ENCODE measurements around the gene SLFN13. TPM values are rescaled to one million over a fixed set of nuclear protein-coding genes. Genes with fewer than 3 reads are reported as not detected.
"Not testable (repeated sequence)": the region's sequence is repeated elsewhere in the genome, so short reads cannot be mapped to it uniquely, and the experiment has no call there.

SLFN13 gene
- polyA plus RNA-seq, 1 experiment = 1.3 TPM

DNA sequence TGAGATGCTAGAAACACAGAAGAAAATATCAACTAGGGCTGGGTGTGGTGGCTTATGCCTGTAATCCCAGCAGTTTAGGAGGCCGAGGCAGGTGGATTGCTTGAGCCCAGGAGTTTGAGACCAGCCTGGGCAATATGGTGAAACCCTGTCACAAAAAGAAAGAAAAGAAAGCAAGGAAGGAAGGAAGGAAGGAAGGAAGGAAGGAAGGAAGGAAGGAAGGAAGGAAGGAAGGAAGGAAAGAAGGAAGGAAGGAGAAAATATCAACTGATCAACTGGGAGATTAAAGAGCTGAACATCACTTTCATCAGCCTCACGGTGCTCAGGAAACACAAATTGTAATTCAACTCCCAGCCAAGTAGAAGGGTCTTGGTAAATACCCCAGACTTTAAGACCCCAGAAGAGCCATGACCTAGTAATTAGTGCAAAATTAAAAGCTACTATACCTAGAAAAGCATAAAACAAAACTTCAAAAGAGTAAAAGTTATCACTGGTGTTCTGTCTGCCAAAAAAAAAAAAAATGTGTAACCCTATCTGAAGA, 27.8 kb upstream of the SLFN13 start:
- CTCF ChIA-PET = no interaction called here
- TF ChIP-seq, protein P1, sequence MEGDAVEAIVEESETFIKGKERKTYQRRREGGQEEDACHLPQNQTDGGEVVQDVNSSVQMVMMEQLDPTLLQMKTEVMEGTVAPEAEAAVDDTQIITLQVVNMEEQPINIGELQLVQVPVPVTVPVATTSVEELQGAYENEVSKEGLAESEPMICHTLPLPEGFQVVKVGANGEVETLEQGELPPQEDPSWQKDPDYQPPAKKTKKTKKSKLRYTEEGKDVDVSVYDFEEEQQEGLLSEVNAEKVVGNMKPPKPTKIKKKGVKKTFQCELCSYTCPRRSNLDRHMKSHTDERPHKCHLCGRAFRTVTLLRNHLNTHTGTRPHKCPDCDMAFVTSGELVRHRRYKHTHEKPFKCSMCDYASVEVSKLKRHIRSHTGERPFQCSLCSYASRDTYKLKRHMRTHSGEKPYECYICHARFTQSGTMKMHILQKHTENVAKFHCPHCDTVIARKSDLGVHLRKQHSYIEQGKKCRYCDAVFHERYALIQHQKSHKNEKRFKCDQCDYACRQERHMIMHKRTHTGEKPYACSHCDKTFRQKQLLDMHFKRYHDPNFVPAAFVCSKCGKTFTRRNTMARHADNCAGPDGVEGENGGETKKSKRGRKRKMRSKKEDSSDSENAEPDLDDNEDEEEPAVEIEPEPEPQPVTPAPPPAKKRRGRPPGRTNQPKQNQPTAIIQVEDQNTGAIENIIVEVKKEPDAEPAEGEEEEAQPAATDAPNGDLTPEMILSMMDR (IDR thresholded peaks at IDR 0.05; ENCODE audit: insufficient read depth, low read depth, low read length) = no peak
- Histone ChIP-seq H3K36me3 (ENCODE audit: control insufficient read depth, insufficient read depth, low read length) (no peaks in the 10 kb centered on the region), H3K4me3 (ENCODE audit: low read depth, low read length) (no peak overlapping the region), H3K27me3 (ENCODE audit: control insufficient read depth, insufficient read depth, low read length) (peaks cover 2% of the 10 kb centered on the region)
- POLR2A ChIA-PET = interaction anchor here (0.6 kb wide), 1 partner anchor 399 kb away, joined by 13 read pairs; no protein-coding TSS in a partner anchor
- DNase-seq (ENCODE audit: low read depth) = no peak

DNA sequence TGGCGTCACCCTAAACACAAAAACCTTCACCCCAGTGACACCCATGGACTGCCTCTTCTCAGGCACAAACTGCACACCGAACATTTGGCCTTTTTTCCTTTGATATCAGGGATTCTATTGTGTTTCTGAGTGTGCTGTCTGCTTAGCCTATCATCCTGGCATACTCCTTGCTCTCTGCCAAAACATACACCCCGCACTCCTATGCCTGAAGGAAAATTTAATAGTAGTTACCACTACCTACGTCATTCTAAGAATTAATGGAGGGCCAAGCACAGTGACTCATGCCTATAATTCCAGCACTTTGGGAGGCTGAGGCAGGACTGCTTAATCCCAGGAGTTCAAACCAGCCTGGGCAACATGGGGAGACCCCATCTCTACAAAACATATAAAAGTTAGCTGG, 19.9 kb upstream of the SLFN13 start:
- CTCF ChIA-PET = no interaction called here
- Histone ChIP-seq H3K27me3 (ENCODE audit: control insufficient read depth, insufficient read depth, low read length) (no peaks in the 10 kb centered on the region), H3K36me3 (ENCODE audit: control insufficient read depth, insufficient read depth, low read length) (no peaks in the 10 kb centered on the region), H3K4me3 (ENCODE audit: low read depth, low read length) (no peak overlapping the region)
- TF ChIP-seq, protein P1 (IDR thresholded peaks at IDR 0.05; ENCODE audit: insufficient read depth, low read depth, low read length) = no peak
- POLR2A ChIA-PET = no interaction called here
- no peak for DNase-seq (ENCODE audit: low read depth)

DNA sequence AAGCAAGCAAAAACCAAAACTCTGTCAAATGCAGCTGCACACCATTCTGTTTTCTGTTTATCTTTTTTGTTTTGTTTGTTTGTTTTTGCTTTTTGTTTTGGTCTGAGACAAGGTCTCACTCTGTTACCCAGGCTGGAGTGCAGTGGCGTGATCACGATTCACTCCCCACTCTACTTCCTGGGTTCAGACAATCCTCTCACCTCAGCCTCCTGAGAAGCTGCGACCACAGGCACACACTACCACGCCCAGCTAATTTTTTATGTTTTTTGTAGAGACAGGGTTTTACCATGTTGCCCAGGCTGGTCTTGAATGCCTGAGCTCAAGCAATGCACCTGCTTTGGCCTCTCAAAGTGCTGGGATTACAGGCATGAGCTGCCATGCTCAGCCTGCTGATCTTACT, 19.3 kb upstream of the SLFN13 start:
- ChIA-PET POLR2A (no interaction called here), CTCF (no interaction called here)
- no peak for DNase-seq (ENCODE audit: low read depth)
- Histone ChIP-seq H3K4me3 (ENCODE audit: low read depth, low read length) (no peak overlapping the region), H3K36me3 (ENCODE audit: control insufficient read depth, insufficient read depth, low read length) (no peaks in the 10 kb centered on the region), H3K27me3 (ENCODE audit: control insufficient read depth, insufficient read depth, low read length) (no peaks in the 10 kb centered on the region)
- TF ChIP-seq, protein P1 (IDR thresholded peaks at IDR 0.05; ENCODE audit: insufficient read depth, low read depth, low read length) = no peak

DNA sequence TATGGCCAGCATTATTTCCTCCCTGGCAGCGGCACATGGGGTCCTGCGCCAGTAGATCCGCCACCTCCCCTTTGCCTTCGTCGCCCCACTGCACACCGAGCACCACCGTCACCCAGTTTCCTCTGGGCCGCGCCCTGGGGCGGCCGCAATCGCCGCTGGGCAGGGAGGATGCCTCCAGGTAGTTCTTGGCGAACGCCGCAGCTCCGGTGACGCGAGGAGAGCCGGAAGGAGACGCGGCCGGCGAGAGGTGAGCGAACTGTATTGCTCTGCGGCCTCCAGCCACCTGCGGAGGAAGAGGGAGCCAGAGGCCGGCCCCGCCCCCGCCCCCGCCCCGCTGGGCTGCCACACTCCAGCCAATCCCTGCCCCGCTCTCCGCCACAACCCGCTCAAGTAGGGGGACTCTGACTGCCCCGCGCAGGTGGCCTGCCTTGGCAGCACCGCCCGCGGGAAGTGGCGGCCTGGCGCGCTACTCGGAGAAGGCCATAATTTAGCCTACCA, 11.8 kb upstream of the SLFN13 start:
- Histone ChIP-seq H3K4me3 (ENCODE audit: low read depth, low read length) (no peak overlapping the region), H3K36me3 (ENCODE audit: control insufficient read depth, insufficient read depth, low read length) (no peaks in the 10 kb centered on the region), H3K27me3 (ENCODE audit: control insufficient read depth, insufficient read depth, low read length) (peaks cover 7% of the 10 kb centered on the region)
- DNase-seq (ENCODE audit: low read depth) = no peak
- TF ChIP-seq, protein P1 (IDR thresholded peaks at IDR 0.05; ENCODE audit: insufficient read depth, low read depth, low read length) = no peak
- CTCF ChIA-PET = no interaction called here
- POLR2A ChIA-PET = no interaction called here

DNA sequence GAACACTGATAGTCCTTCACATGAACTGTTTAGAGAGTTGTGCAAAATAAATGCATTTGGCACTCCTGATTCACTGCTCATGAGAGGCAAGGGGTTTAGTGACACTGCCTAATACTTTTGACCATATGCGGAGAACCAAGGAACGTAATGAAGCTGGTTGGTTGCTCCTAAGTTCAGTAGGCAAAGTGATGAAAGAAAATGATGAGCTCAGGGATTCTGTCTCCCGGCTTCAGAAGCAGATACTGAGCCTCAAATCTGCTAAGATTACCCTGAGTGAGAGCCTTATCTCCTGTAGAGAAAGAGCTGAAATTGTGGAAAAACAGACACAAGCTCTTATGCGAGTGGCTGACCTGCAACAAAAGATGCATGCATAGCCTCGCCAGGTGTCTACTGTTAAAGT, 5.5 kb upstream of the SLFN13 start:
- CTCF ChIA-PET; DNase-seq (ENCODE audit: low read depth); H3K4me3 ChIP-seq (ENCODE audit: low read depth, low read length); POLR2A ChIA-PET; H3K36me3 ChIP-seq (ENCODE audit: control insufficient read depth, insufficient read depth, low read length): not testable (repeated sequence)
- H3K27me3 ChIP-seq (ENCODE audit: control insufficient read depth, insufficient read depth, low read length) = peaks cover 13% of the 10 kb centered on the region

DNA sequence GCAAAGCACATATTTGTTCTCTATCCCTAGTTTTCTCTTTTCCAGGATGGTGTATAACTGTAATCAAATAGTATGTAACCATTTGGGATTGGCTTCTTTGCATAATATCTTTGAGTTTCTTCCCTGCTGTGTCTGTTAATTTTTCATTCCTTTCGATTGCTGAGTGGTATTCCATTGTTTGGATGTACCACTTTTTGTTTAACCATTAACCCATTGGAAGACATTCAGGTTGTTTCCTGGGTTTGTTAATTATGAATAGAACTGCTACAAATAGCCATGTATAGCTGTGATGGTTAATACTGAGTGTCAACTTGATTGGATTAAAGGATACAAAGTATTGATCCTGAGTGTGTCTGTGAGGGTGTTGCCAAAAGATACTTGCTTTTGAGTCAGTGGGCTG, 4.6 kb upstream of the SLFN13 start:
- no peak for DNase-seq (ENCODE audit: low read depth)
- Histone ChIP-seq H3K27me3 (ENCODE audit: control insufficient read depth, insufficient read depth, low read length) (peaks cover 21% of the 10 kb centered on the region), H3K36me3 (ENCODE audit: control insufficient read depth, insufficient read depth, low read length) (no peaks in the 10 kb centered on the region), H3K4me3 (ENCODE audit: low read depth, low read length) (no peak overlapping the region)
- TF ChIP-seq, protein P1 (IDR thresholded peaks at IDR 0.05; ENCODE audit: insufficient read depth, low read depth, low read length) = no peak
- POLR2A ChIA-PET = no interaction called here
- CTCF ChIA-PET = no interaction called here

Measured in BJ (cell line).